Activated CD8-positive, alpha-beta T cell treated with anti-CD3 and anti-CD28 coated beads for 36 hours (primary cell): Measurements from ENCODE around the gene MACROD2. TPM values are rescaled to one million over a fixed set of nuclear protein-coding genes. Genes with fewer than 3 reads are reported as not detected.

ENCODE experiments used
- ATAC-seq: fragments of 200-7000 bp; cut with Tn5 transposase; one replicate; pipeline ENCODE4 v1.10.0; 2021; ENCODE audit warnings: mild to moderate bottlenecking, moderate library complexity
- CTCF ChIA-PET: fragments of 350-600 bp; sonication (Branson Sonifier 250); formaldehyde crosslinking; loops from one replicate; lab custom pipeline; 2021; ENCODE audit warnings: antibody characterized with exemption; lab: Charles Lee
- POLR2A ChIA-PET: fragments of 350-600 bp; sonication (Branson Sonifier 250); formaldehyde crosslinking; loops from one replicate; lab custom pipeline; 2021; ENCODE audit warnings: antibody characterized with exemption; lab: Charles Lee
- DNase-seq: peaks from one replicate; pipeline ENCODE4 v3.0.0-alpha.2; 2020
- H3K27ac Mint-ChIP-seq: one replicate; pipeline ENCODE4 v1.8.0; 2021; ENCODE audit warnings: mild to moderate bottlenecking, mixed read lengths
- H3K27me3 Mint-ChIP-seq: one replicate; pipeline ENCODE4 v1.8.0; 2021; ENCODE audit warnings: mixed read lengths
- H3K36me3 Mint-ChIP-seq: one replicate; pipeline ENCODE4 v1.8.0; 2021; ENCODE audit warnings: low read depth, mixed read lengths
- H3K4me1 Mint-ChIP-seq: one replicate; pipeline ENCODE4 v1.8.0; 2021; ENCODE audit warnings: low read depth, mixed read lengths
- H3K4me3 Mint-ChIP-seq: one replicate; pipeline ENCODE4 v1.8.0; 2021; ENCODE audit warnings: mild to moderate bottlenecking, moderate library complexity, mixed read lengths
- H3K9me3 Mint-ChIP-seq: one replicate; pipeline ENCODE4 v1.8.0; 2021; ENCODE audit warnings: mixed read lengths
- intact Hi-C: fragments of 100-400 bp; cut with micrococcal nuclease; formaldehyde crosslinking; loops from one replicate; pipeline ENCODE4 v1.10.0; 2022
- total RNA-seq, 2 experiments: library from RNA; stranded (reverse); gene quantifications; one replicate each; pipeline ENCODE4 v1.2.3, GENCODE V29; 2021
- TF ChIP-seq, protein P1 (sequence below): fragments of 200-600 bp; IDR thresholded peaks from one replicate; pipeline ENCODE4 v1.8.0; 2022; ENCODE audit warnings: antibody characterized with exemption, mild to moderate bottlenecking

Gene MACROD2
- total RNA-seq, 2 experiments from 2014 or later, result not detected

DNA sequence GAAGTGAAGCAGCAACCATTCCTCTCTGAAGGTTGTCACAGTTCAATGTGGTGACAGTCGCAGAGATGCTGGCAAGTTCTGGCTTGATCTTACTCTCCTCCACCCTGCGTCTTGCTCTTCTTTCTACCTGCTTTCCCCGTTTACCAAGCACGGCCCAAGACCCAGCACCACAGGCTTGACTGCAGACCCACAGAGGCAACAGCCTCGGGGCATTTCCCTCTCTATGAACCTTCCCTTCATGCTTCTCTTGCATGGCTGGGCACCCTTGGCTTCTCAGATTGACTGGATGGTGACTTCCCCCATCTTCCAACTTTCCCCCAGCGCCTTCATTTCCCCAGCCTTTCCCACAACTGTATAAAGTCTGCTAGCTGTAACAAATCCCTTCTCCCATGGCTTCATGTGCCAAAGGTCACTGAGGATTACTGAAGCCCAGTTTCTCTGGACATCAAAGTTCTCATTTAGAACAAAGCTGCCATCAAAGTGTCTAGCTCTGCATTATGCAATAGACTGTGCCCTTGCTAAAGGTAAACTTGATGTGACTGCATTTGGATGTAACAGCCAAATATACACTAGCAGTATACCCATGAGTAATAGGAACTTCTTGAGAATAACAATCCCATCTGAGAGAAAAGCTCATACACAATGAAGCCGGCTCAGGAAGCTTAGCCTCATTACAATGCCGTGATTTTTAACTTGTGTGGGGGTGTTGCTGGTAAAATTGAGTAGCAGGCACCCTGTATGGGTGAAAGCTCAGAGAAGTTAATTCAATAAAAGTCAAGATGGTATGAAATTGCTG lies 1065.1 kb downstream of the MACROD2 start:
- H3K9me3 Mint-ChIP-seq, result no peaks in the 10 kb centered on the region
- ATAC-seq (no peak), DNase-seq (no peak)
- H3K27me3 Mint-ChIP-seq, result no peaks in the 10 kb centered on the region
- H3K4me3 Mint-ChIP-seq, result no peak overlapping the region
- no peak overlapping the region for H3K27ac Mint-ChIP-seq
- ChIA-PET POLR2A (no interaction called here), CTCF (no interaction called here)
- TF ChIP-seq, protein P1, sequence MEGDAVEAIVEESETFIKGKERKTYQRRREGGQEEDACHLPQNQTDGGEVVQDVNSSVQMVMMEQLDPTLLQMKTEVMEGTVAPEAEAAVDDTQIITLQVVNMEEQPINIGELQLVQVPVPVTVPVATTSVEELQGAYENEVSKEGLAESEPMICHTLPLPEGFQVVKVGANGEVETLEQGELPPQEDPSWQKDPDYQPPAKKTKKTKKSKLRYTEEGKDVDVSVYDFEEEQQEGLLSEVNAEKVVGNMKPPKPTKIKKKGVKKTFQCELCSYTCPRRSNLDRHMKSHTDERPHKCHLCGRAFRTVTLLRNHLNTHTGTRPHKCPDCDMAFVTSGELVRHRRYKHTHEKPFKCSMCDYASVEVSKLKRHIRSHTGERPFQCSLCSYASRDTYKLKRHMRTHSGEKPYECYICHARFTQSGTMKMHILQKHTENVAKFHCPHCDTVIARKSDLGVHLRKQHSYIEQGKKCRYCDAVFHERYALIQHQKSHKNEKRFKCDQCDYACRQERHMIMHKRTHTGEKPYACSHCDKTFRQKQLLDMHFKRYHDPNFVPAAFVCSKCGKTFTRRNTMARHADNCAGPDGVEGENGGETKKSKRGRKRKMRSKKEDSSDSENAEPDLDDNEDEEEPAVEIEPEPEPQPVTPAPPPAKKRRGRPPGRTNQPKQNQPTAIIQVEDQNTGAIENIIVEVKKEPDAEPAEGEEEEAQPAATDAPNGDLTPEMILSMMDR, result no peak
- intact Hi-C loops, result no loop called here
- no peaks in the 10 kb centered on the region for H3K4me1 Mint-ChIP-seq
- no peaks in the 10 kb centered on the region for H3K36me3 Mint-ChIP-seq

DNA sequence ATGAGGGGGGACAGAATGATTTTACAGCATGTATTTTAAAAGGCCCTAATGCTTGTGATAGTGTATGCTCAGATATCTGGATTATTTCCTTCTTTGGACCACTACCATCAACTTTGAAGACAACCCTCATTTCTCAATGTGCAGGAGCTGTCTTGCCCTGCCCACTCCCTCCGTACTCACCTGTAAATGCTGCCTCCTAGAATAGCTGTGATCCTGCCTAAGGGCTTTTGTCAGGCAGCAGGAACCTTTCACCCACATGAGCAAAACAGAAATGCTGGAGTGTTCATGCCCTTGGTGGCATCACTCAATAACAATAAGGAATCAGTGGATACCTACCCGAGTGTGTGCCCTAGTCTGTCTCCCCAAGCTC lies 1065.7 kb downstream of the MACROD2 start:
- DNase-seq (no peak), ATAC-seq (no peak)
- H3K36me3 Mint-ChIP-seq, result peaks cover 2% of the 10 kb centered on the region
- H3K27me3 Mint-ChIP-seq, result no peaks in the 10 kb centered on the region
- intact Hi-C loops, result no loop called here
- no peak overlapping the region for H3K4me3 Mint-ChIP-seq
- H3K9me3 Mint-ChIP-seq, result peaks cover 1% of the 10 kb centered on the region
- H3K4me1 Mint-ChIP-seq, result no peaks in the 10 kb centered on the region
- H3K27ac Mint-ChIP-seq, result no peak overlapping the region
- TF ChIP-seq, protein P1, result no peak
- POLR2A ChIA-PET, result no interaction called here
- CTCF ChIA-PET, result no interaction called here

DNA sequence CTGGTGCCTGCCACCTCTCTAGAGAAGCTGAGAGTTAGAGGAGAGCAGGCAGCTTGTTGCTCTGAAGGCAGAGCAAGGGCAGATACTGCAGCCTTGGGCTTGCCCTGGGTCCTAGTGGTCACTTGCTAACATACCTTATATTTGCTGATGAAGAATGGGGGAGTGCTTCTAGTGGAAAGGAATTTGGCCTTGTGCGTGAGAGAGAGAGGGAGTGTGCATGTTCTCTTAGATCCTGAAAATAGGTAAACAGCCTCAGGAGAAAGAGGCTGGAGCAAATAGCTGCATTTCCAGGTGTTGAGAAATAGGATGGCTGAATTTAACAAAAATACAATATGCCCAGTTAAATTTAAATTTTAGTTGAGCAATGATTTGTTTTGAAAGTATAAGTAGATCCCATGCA lies 1066.6 kb downstream of the MACROD2 start:
- H3K4me3 Mint-ChIP-seq, result no peak overlapping the region
- CTCF ChIA-PET, result no interaction called here

DNA sequence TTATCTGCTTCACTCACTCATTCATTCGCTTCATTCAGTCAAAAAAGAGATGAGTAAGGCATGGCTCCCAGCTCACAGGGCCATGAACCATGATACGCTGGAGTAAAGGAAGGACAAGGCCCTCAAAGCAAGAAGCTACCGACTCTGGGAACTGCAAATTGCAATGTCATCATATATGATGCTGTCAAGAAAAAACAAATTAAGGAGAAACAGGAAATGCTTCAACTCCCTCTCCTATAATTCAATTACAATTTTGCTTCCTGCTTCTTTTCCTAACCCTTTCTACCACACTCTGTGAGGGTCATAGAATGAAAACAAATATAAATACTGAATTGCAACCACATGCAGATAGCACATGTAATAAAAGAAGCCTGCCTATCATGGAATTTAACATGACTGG lies 1067.8 kb downstream of the MACROD2 start:
- Mint-ChIP-seq H3K36me3 (peaks cover 2% of the 10 kb centered on the region), H3K27ac (no peak overlapping the region), H3K4me1 (no peaks in the 10 kb centered on the region), H3K27me3 (no peaks in the 10 kb centered on the region), H3K9me3 (peaks cover 1% of the 10 kb centered on the region), H3K4me3 (no peak overlapping the region)
- ChIA-PET POLR2A (no interaction called here), CTCF (no interaction called here)
- intact Hi-C loops, result no loop called here
- ATAC-seq (no peak), DNase-seq (no peak)
- TF ChIP-seq, protein P1, result no peak

More for the DNA sequence above, 1066.6 kb downstream of the MACROD2 start:
- Mint-ChIP-seq H3K4me1 (no peaks in the 10 kb centered on the region), H3K36me3 (peaks cover 2% of the 10 kb centered on the region), H3K27me3 (no peaks in the 10 kb centered on the region), H3K9me3 (peaks cover 1% of the 10 kb centered on the region), H3K27ac (no peak overlapping the region)
- POLR2A ChIA-PET, result no interaction called here
- DNase-seq, result no peak
- ATAC-seq, result no peak
- TF ChIP-seq, protein P1, result no peak
- intact Hi-C loops, result no loop called here

DNA sequence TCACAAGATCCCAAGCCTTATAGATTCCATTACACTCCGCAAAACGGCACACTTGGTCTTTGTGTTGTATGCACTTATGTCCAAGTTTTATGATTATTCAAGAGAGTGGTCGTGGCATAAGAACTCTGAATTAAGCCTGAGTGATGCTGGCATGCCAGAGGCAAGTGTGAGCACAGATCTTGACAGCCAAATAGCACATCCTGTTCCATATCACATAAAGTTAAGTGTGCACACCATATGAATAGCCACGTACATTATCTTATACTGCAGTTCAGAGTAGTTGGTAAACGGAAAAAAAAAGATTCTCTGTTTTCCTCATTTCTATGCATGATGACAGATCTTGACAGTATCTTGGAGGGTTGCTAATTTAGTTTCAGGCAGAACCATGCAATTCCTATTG lies 1069.4 kb downstream of the MACROD2 start:
- no peaks in the 10 kb centered on the region for H3K4me1 Mint-ChIP-seq
- H3K36me3 Mint-ChIP-seq, result peaks cover 2% of the 10 kb centered on the region
- no peak for DNase-seq
- no peaks in the 10 kb centered on the region for H3K27me3 Mint-ChIP-seq
- ChIA-PET CTCF (no interaction called here), POLR2A (no interaction called here)
- H3K27ac Mint-ChIP-seq, result no peak overlapping the region
- H3K4me3 Mint-ChIP-seq, result no peak overlapping the region
- intact Hi-C loops, result no loop called here
- TF ChIP-seq, protein P1, result no peak
- ATAC-seq, result no peak
- H3K9me3 Mint-ChIP-seq, result peaks cover 1% of the 10 kb centered on the region
